ENCODE measurements around the gene AZGP1.

Gene AZGP1

DNA sequence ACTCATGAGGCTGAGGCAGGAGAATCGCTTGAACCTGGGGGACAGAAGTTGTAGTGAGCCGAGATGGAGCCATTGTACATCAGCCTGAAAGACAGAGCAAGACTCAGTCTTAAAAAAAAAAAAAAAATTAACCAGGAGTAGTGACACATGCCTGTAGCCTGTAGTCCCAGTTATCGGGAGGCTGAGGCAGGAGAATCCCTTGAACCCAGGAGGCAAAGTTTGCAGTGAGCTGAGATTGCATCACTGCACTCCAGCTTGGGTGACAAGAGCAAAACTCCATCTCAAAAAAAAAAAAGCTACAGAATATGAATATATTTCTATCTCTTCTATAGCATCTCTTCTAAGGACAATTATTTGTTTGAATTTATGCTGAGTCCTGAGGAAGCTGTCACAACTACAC lies 6.5 kb downstream of the AZGP1 start:
- no peak for ATAC-seq
- TF ChIP-seq ZFP3 (CRISPR knock-in tag; IDR thresholded peaks at IDR 0.05) (no peak), ZNF70 (CRISPR knock-in tag; IDR thresholded peaks at IDR 0.05) (no peak), ZC3H10 (CRISPR knock-in tag; IDR thresholded peaks at IDR 0.05) (no peak), ESRRG (CRISPR knock-in tag; IDR thresholded peaks at IDR 0.05) (no peak), CSDC2 (CRISPR knock-in tag; IDR thresholded peaks at IDR 0.05) (no peak), BACH2 (CRISPR knock-in tag; IDR thresholded peaks at IDR 0.05; ENCODE audit: borderline replicate concordance) (no peak), ISL1 (CRISPR knock-in tag; IDR thresholded peaks at IDR 0.05) (no peak), SNAI2 (CRISPR knock-in tag; IDR thresholded peaks at IDR 0.05) (no peak)
- TF ChIP-seq, protein P1, sequence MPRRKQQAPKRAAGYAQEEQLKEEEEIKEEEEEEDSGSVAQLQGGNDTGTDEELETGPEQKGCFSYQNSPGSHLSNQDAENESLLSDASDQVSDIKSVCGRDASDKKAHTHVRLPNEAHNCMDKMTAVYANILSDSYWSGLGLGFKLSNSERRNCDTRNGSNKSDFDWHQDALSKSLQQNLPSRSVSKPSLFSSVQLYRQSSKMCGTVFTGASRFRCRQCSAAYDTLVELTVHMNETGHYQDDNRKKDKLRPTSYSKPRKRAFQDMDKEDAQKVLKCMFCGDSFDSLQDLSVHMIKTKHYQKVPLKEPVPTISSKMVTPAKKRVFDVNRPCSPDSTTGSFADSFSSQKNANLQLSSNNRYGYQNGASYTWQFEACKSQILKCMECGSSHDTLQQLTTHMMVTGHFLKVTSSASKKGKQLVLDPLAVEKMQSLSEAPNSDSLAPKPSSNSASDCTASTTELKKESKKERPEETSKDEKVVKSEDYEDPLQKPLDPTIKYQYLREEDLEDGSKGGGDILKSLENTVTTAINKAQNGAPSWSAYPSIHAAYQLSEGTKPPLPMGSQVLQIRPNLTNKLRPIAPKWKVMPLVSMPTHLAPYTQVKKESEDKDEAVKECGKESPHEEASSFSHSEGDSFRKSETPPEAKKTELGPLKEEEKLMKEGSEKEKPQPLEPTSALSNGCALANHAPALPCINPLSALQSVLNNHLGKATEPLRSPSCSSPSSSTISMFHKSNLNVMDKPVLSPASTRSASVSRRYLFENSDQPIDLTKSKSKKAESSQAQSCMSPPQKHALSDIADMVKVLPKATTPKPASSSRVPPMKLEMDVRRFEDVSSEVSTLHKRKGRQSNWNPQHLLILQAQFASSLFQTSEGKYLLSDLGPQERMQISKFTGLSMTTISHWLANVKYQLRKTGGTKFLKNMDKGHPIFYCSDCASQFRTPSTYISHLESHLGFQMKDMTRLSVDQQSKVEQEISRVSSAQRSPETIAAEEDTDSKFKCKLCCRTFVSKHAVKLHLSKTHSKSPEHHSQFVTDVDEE (CRISPR knock-in tag; IDR thresholded peaks at IDR 0.05), result no peak
- TF ChIP-seq, protein P2, sequence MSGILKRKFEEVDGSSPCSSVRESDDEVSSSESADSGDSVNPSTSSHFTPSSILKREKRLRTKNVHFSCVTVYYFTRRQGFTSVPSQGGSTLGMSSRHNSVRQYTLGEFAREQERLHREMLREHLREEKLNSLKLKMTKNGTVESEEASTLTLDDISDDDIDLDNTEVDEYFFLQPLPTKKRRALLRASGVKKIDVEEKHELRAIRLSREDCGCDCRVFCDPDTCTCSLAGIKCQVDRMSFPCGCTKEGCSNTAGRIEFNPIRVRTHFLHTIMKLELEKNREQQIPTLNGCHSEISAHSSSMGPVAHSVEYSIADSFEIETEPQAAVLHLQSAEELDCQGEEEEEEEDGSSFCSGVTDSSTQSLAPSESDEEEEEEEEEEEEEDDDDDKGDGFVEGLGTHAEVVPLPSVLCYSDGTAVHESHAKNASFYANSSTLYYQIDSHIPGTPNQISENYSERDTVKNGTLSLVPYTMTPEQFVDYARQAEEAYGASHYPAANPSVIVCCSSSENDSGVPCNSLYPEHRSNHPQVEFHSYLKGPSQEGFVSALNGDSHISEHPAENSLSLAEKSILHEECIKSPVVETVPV (CRISPR knock-in tag; IDR thresholded peaks at IDR 0.05), result no peak
- TF ChIP-seq, protein P3, sequence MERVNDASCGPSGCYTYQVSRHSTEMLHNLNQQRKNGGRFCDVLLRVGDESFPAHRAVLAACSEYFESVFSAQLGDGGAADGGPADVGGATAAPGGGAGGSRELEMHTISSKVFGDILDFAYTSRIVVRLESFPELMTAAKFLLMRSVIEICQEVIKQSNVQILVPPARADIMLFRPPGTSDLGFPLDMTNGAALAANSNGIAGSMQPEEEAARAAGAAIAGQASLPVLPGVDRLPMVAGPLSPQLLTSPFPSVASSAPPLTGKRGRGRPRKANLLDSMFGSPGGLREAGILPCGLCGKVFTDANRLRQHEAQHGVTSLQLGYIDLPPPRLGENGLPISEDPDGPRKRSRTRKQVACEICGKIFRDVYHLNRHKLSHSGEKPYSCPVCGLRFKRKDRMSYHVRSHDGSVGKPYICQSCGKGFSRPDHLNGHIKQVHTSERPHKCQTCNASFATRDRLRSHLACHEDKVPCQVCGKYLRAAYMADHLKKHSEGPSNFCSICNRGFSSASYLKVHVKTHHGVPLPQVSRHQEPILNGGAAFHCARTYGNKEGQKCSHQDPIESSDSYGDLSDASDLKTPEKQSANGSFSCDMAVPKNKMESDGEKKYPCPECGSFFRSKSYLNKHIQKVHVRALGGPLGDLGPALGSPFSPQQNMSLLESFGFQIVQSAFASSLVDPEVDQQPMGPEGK (CRISPR knock-in tag; IDR thresholded peaks at IDR 0.05; ENCODE audit: borderline replicate concordance), result no peak

DNA sequence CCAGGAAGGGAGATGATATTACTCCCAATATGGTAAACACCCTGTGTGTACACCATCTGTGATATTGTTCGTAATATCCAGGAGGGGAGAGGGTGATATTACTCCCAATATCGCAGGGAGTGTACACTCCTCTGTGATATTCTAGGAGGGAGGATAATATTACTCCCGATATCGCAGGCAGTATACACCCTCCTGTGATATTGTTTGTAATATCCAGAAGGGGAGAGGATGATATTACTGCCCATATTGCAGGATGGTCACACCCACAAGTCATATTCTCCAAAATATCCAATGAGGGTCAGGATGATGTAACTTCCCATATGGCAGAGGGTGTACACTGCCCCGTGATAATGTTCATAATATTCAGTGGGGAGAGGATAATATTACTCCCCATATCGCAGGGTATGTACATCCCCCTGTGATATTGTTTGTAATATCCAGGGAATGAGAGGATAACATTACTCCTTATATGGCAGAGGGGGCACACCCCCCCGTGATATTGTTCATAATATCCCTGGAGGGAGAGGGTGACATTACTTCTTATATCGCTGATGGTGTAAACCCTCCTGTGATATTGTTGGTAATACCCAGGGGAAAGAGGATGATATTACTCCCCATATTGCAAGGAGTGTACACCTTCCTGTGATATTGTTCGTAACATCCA lies 17.1 kb downstream of the AZGP1 start:
- ATAC-seq, result no peak
- TF ChIP-seq, protein P4, sequence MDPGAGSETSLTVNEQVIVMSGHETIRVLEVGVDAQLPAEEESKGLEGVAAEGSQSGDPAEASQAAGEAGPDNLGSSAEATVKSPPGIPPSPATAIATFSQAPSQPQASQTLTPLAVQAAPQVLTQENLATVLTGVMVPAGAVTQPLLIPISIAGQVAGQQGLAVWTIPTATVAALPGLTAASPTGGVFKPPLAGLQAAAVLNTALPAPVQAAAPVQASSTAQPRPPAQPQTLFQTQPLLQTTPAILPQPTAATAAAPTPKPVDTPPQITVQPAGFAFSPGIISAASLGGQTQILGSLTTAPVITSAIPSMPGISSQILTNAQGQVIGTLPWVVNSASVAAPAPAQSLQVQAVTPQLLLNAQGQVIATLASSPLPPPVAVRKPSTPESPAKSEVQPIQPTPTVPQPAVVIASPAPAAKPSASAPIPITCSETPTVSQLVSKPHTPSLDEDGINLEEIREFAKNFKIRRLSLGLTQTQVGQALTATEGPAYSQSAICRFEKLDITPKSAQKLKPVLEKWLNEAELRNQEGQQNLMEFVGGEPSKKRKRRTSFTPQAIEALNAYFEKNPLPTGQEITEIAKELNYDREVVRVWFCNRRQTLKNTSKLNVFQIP (CRISPR knock-in tag; IDR thresholded peaks at IDR 0.05; ENCODE audit: borderline replicate concordance, low read depth), result no peak
- TF ChIP-seq ZNF8 (CRISPR knock-in tag; IDR thresholded peaks at IDR 0.05), result no peak
- TF ChIP-seq TOX (CRISPR knock-in tag; IDR thresholded peaks at IDR 0.05; ENCODE audit: borderline replicate concordance), result no peak
- TF ChIP-seq ISL1 (CRISPR knock-in tag; IDR thresholded peaks at IDR 0.05), result no peak
- no peak for TF ChIP-seq ZNF70 (CRISPR knock-in tag; IDR thresholded peaks at IDR 0.05)
- TF ChIP-seq BACH2 (CRISPR knock-in tag; IDR thresholded peaks at IDR 0.05; ENCODE audit: borderline replicate concordance), result no peak

- no peak for ATAC-seq
- TF ChIP-seq ZNF70 (CRISPR knock-in tag; IDR thresholded peaks at IDR 0.05) (no peak), SNAI2 (CRISPR knock-in tag; IDR thresholded peaks at IDR 0.05) (no peak), ESRRG (CRISPR knock-in tag; IDR thresholded peaks at IDR 0.05) (no peak), OSR1 (CRISPR knock-in tag; IDR thresholded peaks at IDR 0.05) (no peak), ISL1 (CRISPR knock-in tag; IDR thresholded peaks at IDR 0.05) (no peak), ZFP30 (CRISPR knock-in tag; IDR thresholded peaks at IDR 0.05) (no peak), ZC3H10 (CRISPR knock-in tag; IDR thresholded peaks at IDR 0.05) (no peak), ZNF565 (CRISPR knock-in tag; conservative IDR thresholded peaks at IDR 0.05; ENCODE audit: low read depth) (no peak), TOX (CRISPR knock-in tag; IDR thresholded peaks at IDR 0.05; ENCODE audit: borderline replicate concordance) (no peak), RARB (CRISPR knock-in tag; IDR thresholded peaks at IDR 0.05) (no peak), PPARA (CRISPR knock-in tag; IDR thresholded peaks at IDR 0.05; ENCODE audit: borderline replicate concordance) (no peak), GLIS3 (CRISPR knock-in tag; IDR thresholded peaks at IDR 0.05) (no peak), CSDC2 (CRISPR knock-in tag; IDR thresholded peaks at IDR 0.05) (no peak), ARNTL (CRISPR knock-in tag; IDR thresholded peaks at IDR 0.05; ENCODE audit: borderline replicate concordance, low read depth) (no peak), TCF4 (CRISPR knock-in tag; IDR thresholded peaks at IDR 0.05; ENCODE audit: borderline replicate concordance) (no peak)
- TF ChIP-seq, protein P2 (CRISPR knock-in tag; IDR thresholded peaks at IDR 0.05), result no peak
- TF ChIP-seq, protein P5, sequence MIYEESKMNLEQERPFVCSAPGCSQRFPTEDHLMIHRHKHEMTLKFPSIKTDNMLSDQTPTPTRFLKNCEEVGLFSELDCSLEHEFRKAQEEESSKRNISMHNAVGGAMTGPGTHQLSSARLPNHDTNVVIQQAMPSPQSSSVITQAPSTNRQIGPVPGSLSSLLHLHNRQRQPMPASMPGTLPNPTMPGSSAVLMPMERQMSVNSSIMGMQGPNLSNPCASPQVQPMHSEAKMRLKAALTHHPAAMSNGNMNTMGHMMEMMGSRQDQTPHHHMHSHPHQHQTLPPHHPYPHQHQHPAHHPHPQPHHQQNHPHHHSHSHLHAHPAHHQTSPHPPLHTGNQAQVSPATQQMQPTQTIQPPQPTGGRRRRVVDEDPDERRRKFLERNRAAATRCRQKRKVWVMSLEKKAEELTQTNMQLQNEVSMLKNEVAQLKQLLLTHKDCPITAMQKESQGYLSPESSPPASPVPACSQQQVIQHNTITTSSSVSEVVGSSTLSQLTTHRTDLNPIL (CRISPR knock-in tag; IDR thresholded peaks at IDR 0.05; ENCODE audit: low read depth), result no peak
- TF ChIP-seq, protein P3 (CRISPR knock-in tag; IDR thresholded peaks at IDR 0.05; ENCODE audit: borderline replicate concordance), result no peak
Observed at GRCh38 chr7:99955247-99955646, 20.6 kb downstream of the AZGP1 start.
